NT2/D1 (cell line): ENCODE data around the gene TMEM94.

ENCODE experiments used
- SUZ12 ChIP-seq: IDR thresholded peaks from 2 replicates; pipeline ENCODE4 v1.6.1; 2011; ENCODE audit not compliant: insufficient read length, insufficient read depth; ENCODE audit errors: extremely low read depth
- ZNF274 ChIP-seq: IDR thresholded peaks from 2 replicates; pipeline ENCODE4 v1.6.1; 2011; ENCODE audit warnings: mild to moderate bottlenecking, low read depth, low read length

GRCh38 chr17:75516619-75517296, 60.3 kb downstream of the TMEM94 start:
- TF ChIP-seq SUZ12: no peak
- no peak for TF ChIP-seq ZNF274
